IMR-90 (cell line): Measurements from ENCODE around the gene PIEZO1. TPM values are rescaled to one million over a fixed set of nuclear protein-coding genes. Genes with fewer than 3 reads are reported as not detected.

Experiments
- ATAC-seq: fragments of 200-7000 bp; cut with Tn5 transposase; 2 replicates; pipeline ENCODE4 v1.9.1; 2020; ENCODE audit warnings: low read depth, mild to moderate bottlenecking, moderate library complexity
- BruUV-seq: library from RNA; stranded (reverse); fragments of 400-500 nt; replicated peaks from 2 replicates; lab custom pipeline; 2021; lab: Mats Ljungman, UMichigan
- CTCF ChIA-PET: fragments of 300-600 bp; formaldehyde crosslinking; extraction: SDS; loops from one replicate; lab custom pipeline; 2021; ENCODE audit warnings: antibody characterized with exemption; lab: Yijun Ruan, JAX
- POLR2A ChIA-PET: fragments of 300-600 bp; sonication (Branson Sonifier 250); formaldehyde crosslinking; loops from one replicate; lab custom pipeline; 2022; ENCODE audit warnings: antibody characterized with exemption; ENCODE audit not compliant: unreplicated experiment; lab: Charles Lee
- DNase-seq: peaks from one replicate; pipeline ENCODE4 v3.0.0; 2013
- H2AFZ ChIP-seq: replicated peaks from 2 replicates; pipeline ENCODE3; 2013; ENCODE audit warnings: low read length, mild to moderate bottlenecking; ENCODE audit not compliant: poor library complexity
- H2AK5ac ChIP-seq: 2 replicates; pipeline ENCODE4 v1.6.1; 2013; ENCODE audit warnings: low read depth, low read length, inconsistent platforms
- H2AK9ac ChIP-seq: replicated peaks from 2 replicates; pipeline ENCODE3; 2013; ENCODE audit warnings: mild to moderate bottlenecking, low read depth, low read length, moderate library complexity; ENCODE audit not compliant: poor library complexity
- H2BK120ac ChIP-seq: 2 replicates; pipeline ENCODE4 v1.6.1; 2013; ENCODE audit warnings: low read depth, low read length, inconsistent platforms
- H2BK15ac ChIP-seq: 3 replicates; pipeline ENCODE4 v1.6.1; 2013; ENCODE audit warnings: low read depth, low read length, inconsistent platforms
- H2BK20ac ChIP-seq: 2 replicates; pipeline ENCODE4 v1.6.1; 2013; ENCODE audit warnings: low read depth, mild to moderate bottlenecking, inconsistent platforms, low read length, moderate library complexity
- H2BK5ac ChIP-seq: 2 replicates; pipeline ENCODE4 v1.6.1; 2013; ENCODE audit warnings: mild to moderate bottlenecking, low read depth, low read length, inconsistent platforms; ENCODE audit not compliant: poor library complexity, severe bottlenecking
- H3K14ac ChIP-seq: replicated peaks from 2 replicates; pipeline ENCODE4 v1.6.1; 2013; ENCODE audit warnings: low read depth, low read length, inconsistent platforms
- H3K18ac ChIP-seq: 2 replicates; pipeline ENCODE4 v1.6.1; 2013; ENCODE audit warnings: low read depth, low read length, control low read depth
- H3K23ac ChIP-seq: 2 replicates; pipeline ENCODE4 v1.6.1; 2013; ENCODE audit warnings: low read depth, low read length, inconsistent platforms
- H3K27ac ChIP-seq: 2 replicates; pipeline ENCODE4 v1.5.1; 2013; ENCODE audit warnings: mild to moderate bottlenecking, control low read depth, low read length; ENCODE audit not compliant: insufficient read depth
- H3K27me3 ChIP-seq: 2 replicates; pipeline ENCODE4 v1.6.1; 2013; ENCODE audit warnings: low read length; ENCODE audit not compliant: control insufficient read depth, insufficient read depth
- H3K36me3 ChIP-seq: 2 replicates; pipeline ENCODE4 v1.6.1; 2013; ENCODE audit warnings: low read length, mixed read lengths; ENCODE audit not compliant: control insufficient read depth, insufficient read depth
- H3K4ac ChIP-seq: 2 replicates; pipeline ENCODE4 v1.6.1; 2013; ENCODE audit warnings: low read depth, low read length, inconsistent platforms
- H3K4me1 ChIP-seq: 2 replicates; pipeline ENCODE4 v1.6.1; 2013; ENCODE audit warnings: low read length, mixed read lengths; ENCODE audit not compliant: control insufficient read depth, insufficient read depth
- H3K4me2 ChIP-seq: 2 replicates; pipeline ENCODE4 v1.6.1; 2013; ENCODE audit warnings: low read depth, mild to moderate bottlenecking, control low read depth, low read length, moderate library complexity
- H3K4me3 ChIP-seq: 2 replicates; pipeline ENCODE4 v1.5.1; 2013; ENCODE audit warnings: low read depth, mild to moderate bottlenecking, control low read depth, low read length, moderate library complexity; ENCODE audit not compliant: insufficient read depth
- H3K56ac ChIP-seq: 2 replicates; pipeline ENCODE4 v1.6.1; 2013; ENCODE audit warnings: low read length, inconsistent platforms; ENCODE audit not compliant: insufficient read depth; ENCODE audit errors: extremely low read depth
- H3K79me1 ChIP-seq, 2 experiments: 2 replicates each; pipeline ENCODE4 v1.6.1; 2013; ENCODE audit warnings: low read length in 2 of 2, inconsistent platforms in 1 of 2, low read depth in 1 of 2
- H3K9ac ChIP-seq: 2 replicates; pipeline ENCODE4 v1.6.1; 2013; ENCODE audit warnings: low read depth, low read length, control low read depth
- H3K9me1 ChIP-seq: 2 replicates; pipeline ENCODE4 v1.6.1; 2013; ENCODE audit warnings: low read length, inconsistent platforms; ENCODE audit not compliant: insufficient read depth
- H3K9me3 ChIP-seq: 2 replicates; pipeline ENCODE4 v1.6.1; 2013; ENCODE audit warnings: low read length; ENCODE audit not compliant: control insufficient read depth, insufficient read depth
- H4K20me1 ChIP-seq: 2 replicates; pipeline ENCODE4 v1.6.1; 2013; ENCODE audit warnings: low read length, inconsistent platforms; ENCODE audit not compliant: insufficient read depth
- H4K5ac ChIP-seq: 2 replicates; pipeline ENCODE4 v1.6.1; 2013; ENCODE audit warnings: mild to moderate bottlenecking, low read depth, low read length, control low read depth
- H4K8ac ChIP-seq, 2 experiments: 2 replicates each; pipeline ENCODE4 v1.6.1; 2013; ENCODE audit warnings: low read depth in 2 of 2, low read length in 2 of 2, control low read depth in 1 of 2, inconsistent platforms in 1 of 2
- H4K91ac ChIP-seq: 2 replicates; pipeline ENCODE4 v1.6.1; 2013; ENCODE audit warnings: low read depth, low read length, inconsistent platforms; ENCODE audit not compliant: insufficient read depth
- BHLHE40 ChIP-seq: fragments of 150-350 bp; IDR thresholded peaks from 2 replicates; pipeline ENCODE4 v1.6.1; 2016; ENCODE audit warnings: mild to moderate bottlenecking, low read depth, low read length
- CEBPB ChIP-seq: IDR thresholded peaks from 2 replicates; pipeline ENCODE4 v1.6.1; 2012; ENCODE audit warnings: low read depth, low read length, improper control_type of control experiment
- CHD1 ChIP-seq: IDR thresholded peaks from 2 replicates; pipeline ENCODE4 v1.6.1; 2012; ENCODE audit warnings: low read depth, low read length, improper control_type of control experiment
- MAFK ChIP-seq: IDR thresholded peaks from 2 replicates; pipeline ENCODE4 v1.6.1; 2012; ENCODE audit warnings: low read depth, low read length, improper control_type of control experiment
- NFE2L2 ChIP-seq: fragments of 150-350 bp; IDR thresholded peaks from 2 replicates; pipeline ENCODE4 v1.6.1; 2016; ENCODE audit warnings: low read depth, mild to moderate bottlenecking, low read length
- POLR2A ChIP-seq: IDR thresholded peaks from 2 replicates; pipeline ENCODE4 v1.6.1; 2012; ENCODE audit warnings: mild to moderate bottlenecking, low read depth, low read length
- RAD21 ChIP-seq: IDR thresholded peaks from 2 replicates; pipeline ENCODE4 v1.6.1; 2012; ENCODE audit warnings: low read length, improper control_type of control experiment
- WGBS, 2 experiments: methylation state at CpG; one replicate each; pipeline versions ENCODE4 v1.1.5 to v1.1.7; 2013; ENCODE audit warnings: missing lambda C conversion rate in 2 of 2; ENCODE audit not compliant: insufficient read length in 1 of 2; ENCODE audit errors: extremely low coverage in 2 of 2; 5-methylcytosine and 5-hydroxymethylcytosine counted together
- dilution Hi-C: fragments of 300-500 bp; cut with HindIII; formaldehyde crosslinking; loops from one replicate; pipeline ENCODE4 v1.14.3; 2018; ENCODE audit warnings: low sequenced_read_pairs; ENCODE audit not compliant: unreplicated experiment
- in situ Hi-C: fragments of 300-500 bp; cut with MboI; formaldehyde crosslinking; loops from 3 replicates; pipeline ENCODE4 v1.14.3; 2019; ENCODE audit warnings: low sequenced_read_pairs, inconsistent platforms, mixed read lengths
- intact Hi-C: fragments of 100-400 bp; cut with micrococcal nuclease; formaldehyde crosslinking; loops from 2 replicates; pipeline ENCODE4 v1.10.0; 2022
- polyA plus RNA-seq, 3 experiments: library from polyadenylated mRNA; depleted of rRNA; stranded (reverse); fragments of >200 nt; gene quantifications; 2 replicates each; pipeline ENCODE4 v1.2.3, GENCODE V29; 2012; ENCODE audit warnings: low replicate concordance in 1 of 3
- total RNA-seq: library from RNA; depleted of rRNA; stranded (reverse); fragments of >200 nt; gene quantifications from 2 replicates; pipeline ENCODE4 v1.2.3, GENCODE V29; 2012
- TF ChIP-seq, protein P1 (sequence below): conservative IDR thresholded peaks from 2 replicates; pipeline ENCODE4 v1.5.1; 2012; ENCODE audit warnings: mild to moderate bottlenecking, low read depth, low read length, improper control_type of control experiment

PIEZO1 gene
- total and polyA plus RNA-seq, 2 of the 4 experiments (the other 2 are of a cell fraction): 36.2 to 372 TPM

DNA sequence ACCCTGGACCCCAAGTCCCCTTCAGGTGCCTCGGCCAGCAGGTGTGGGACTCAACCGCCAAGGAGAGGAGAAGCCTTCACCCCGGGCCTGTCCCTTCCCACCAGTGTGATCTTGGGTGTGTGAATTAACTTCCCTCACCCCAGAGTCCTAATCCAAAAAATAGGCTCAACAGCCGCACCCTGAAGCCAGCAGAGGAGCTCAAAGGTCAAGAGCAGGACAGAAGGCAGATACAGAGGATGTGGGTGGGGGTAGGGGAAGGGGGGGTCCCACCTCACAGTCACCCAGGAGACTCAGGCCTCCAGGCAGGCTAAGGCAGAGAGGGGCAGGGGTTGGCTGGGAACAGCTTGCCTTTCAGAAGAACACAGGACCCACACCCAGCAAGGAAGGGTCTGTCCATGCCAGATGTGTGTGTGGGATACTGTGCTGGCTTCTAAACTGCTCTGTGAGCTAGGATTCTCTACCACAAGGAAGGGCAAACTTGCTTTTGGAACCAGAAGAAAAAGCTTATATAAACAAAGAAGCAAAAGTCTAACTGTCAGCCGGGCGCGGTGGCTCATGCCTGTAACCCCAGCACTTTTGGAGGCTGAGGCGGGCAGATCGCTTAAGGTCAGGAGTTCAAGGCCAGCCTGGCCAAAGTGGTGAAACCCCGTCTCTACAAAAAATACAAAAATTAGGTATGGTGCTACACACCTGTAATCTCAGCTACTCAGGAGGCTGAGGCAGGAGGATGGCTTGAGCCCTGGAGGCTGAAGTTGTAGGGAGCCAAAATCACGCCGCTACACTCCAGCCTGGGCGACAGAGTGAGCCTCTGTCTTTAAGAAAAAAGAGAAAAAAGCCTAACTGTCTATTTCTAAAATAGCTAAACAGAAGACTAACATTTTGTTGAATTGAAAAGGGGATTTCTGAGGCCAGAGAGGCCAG, 4.6 kb downstream of the PIEZO1 start:
- no TSS peak for BruUV-seq
- H2BK20ac ChIP-seq: no peak overlapping the region
- H3K56ac ChIP-seq: no peak overlapping the region
- H2BK120ac ChIP-seq: peak overlapping the region; percentile 10; the same call in 1 of the 2 replicates
- in situ Hi-C loops: loop anchor here (5.0 kb wide), 1 partner anchor 33 kb away; no protein-coding TSS in a partner anchor
- intact Hi-C loops: no loop called here
- H4K91ac ChIP-seq: peak overlapping the region; percentile 23
- peak overlapping the region; percentile 27; the same call in 1 of the 2 replicates for H3K14ac ChIP-seq
- H3K4me1 ChIP-seq: peaks cover 47% of the 10 kb centered on the region
- peaks cover 85% of the 10 kb centered on the region for H4K20me1 ChIP-seq
- no peak overlapping the region for H2AFZ ChIP-seq
- POLR2A ChIA-PET: no interaction called here
- TF ChIP-seq, protein P1, sequence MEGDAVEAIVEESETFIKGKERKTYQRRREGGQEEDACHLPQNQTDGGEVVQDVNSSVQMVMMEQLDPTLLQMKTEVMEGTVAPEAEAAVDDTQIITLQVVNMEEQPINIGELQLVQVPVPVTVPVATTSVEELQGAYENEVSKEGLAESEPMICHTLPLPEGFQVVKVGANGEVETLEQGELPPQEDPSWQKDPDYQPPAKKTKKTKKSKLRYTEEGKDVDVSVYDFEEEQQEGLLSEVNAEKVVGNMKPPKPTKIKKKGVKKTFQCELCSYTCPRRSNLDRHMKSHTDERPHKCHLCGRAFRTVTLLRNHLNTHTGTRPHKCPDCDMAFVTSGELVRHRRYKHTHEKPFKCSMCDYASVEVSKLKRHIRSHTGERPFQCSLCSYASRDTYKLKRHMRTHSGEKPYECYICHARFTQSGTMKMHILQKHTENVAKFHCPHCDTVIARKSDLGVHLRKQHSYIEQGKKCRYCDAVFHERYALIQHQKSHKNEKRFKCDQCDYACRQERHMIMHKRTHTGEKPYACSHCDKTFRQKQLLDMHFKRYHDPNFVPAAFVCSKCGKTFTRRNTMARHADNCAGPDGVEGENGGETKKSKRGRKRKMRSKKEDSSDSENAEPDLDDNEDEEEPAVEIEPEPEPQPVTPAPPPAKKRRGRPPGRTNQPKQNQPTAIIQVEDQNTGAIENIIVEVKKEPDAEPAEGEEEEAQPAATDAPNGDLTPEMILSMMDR: no peak
- TF ChIP-seq NFE2L2 (no peak), MAFK (no peak), RAD21 (no peak), BHLHE40 (no peak), POLR2A (no peak), CHD1 (no peak), CEBPB (no peak)
- H3K36me3 ChIP-seq: peaks cover 3% of the 10 kb centered on the region; the same call in 1 of the 2 replicates
- peak overlapping the region; percentile 57 for H3K27ac ChIP-seq
- DNase-seq: no peak
- peaks cover 0 to 54% of the 10 kb centered on the region in 2 experiments; a peak in 2 of 4 replicates for H3K79me1 ChIP-seq
- no peak for ATAC-seq
- CTCF ChIA-PET: interaction anchor here (0.6 to 1.6 kb wide), 3 partner anchors 8 to 77 kb away, joined by 3 to 4 read pairs (median 4); no protein-coding TSS in a partner anchor
- peak overlapping the region; percentile 48 for H3K9ac ChIP-seq
- H3K4me2 ChIP-seq: no peak overlapping the region; the same call in 1 of the 2 replicates
- no peaks in the 10 kb centered on the region for H3K27me3 ChIP-seq
- 80% methylated on average over 1 of the region's 13 CpGs; no CpG with 5 or more reads in 1 of the 2 experiments for WGBS, 2 experiments
- no peak overlapping the region for H3K18ac ChIP-seq
- peak overlapping the region; percentile 23; the same call in 1 of the 3 replicates for H2BK15ac ChIP-seq
- dilution Hi-C loops: no loop called here
- 0 out of 2 replicates have a peak overlapping the region, but pooled peaks have one; percentile 21 for H4K5ac ChIP-seq
- peak overlapping the region; percentile 48 for H2AK9ac ChIP-seq
- peak overlapping the region; percentile 44 for H3K4ac ChIP-seq
- no peaks in the 10 kb centered on the region for H3K9me3 ChIP-seq
- no peak overlapping the region; a peak in 1 of 4 replicates for H4K8ac ChIP-seq
- H2AK5ac ChIP-seq: peak overlapping the region; percentile 94
- H3K9me1 ChIP-seq: peaks cover 11% of the 10 kb centered on the region
- H3K4me3 ChIP-seq: no peak overlapping the region
- peak overlapping the region; percentile 65 for H3K23ac ChIP-seq
- H2BK5ac ChIP-seq: peak overlapping the region; percentile 35
